HG03342 (cell line): Measurements from ENCODE around the gene CCDC8.
"Not testable (repeated sequence)": the region's sequence is repeated elsewhere in the genome, so short reads cannot be mapped to it uniquely, and the experiment has no call there.

ENCODE experiments used
- ATAC-seq: cut with Tn5 transposase; IDR thresholded peaks from one replicate; pipeline ENCODE4 v1.9.1; 2021; ENCODE audit warnings: mild to moderate bottlenecking, moderate library complexity; ENCODE audit not compliant: unreplicated experiment

CCDC8 gene

DNA sequence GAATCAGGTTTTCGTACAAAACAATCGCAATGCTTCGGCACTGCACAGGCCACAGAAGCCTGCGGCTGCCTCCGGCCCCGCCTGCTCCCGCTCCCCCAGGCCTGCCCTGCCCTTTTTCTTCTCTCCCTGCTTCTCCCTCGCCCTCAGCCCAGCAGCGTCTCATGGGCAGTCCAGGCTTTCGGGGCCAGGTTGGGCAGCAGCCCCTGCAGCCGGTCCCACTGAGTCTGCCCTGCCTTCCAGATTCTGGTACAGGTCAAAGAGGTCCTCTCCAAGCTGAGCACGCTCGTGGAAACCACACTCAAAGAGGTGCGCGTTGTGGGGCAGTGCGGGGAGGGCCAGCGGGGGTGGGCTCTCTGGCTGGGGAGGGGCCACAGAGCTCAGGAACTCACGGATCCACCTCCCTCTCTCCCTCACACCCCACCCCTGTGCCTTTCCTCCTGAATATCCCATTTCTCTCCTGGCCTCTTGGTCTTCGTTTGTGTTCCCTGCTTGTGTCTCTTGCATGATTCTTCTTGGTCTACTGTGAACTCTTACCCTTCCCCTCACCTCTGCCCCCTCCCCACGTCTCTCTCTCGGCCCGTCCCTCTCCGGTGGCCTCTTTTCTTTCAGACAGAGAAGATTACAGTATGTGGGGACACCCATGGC is 30.1 kb downstream of the CCDC8 start:
- ATAC-seq = no peak

DNA sequence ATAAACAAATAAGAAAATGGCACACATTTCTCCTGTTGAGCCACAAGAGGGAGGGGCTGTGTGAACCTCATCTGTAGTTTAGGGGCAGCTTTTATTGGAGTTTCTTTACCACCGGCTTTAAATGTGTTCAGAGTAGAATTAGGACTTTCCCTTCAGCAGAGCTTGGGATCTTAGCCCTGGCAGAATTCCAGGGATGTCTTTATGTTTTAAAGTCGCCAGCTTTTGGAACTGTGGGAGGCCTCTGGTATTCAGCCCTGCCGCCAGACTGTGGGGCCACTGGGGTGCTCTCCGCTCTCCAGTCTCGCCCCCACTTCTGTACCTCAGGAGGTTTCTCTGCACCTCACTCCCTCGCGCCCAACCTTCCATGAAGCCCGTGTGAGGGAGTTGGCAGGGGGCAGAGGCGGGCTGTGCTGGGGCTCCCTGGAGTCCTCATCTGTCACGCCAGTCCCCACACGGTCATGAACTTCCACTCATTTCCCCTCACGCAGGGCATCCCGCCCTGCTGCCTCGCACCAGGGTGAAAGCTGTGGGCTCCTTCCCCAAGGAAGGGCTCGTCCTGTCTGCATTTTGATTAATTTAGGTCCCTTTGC is 31.5 kb downstream of the CCDC8 start:
- no peak for ATAC-seq

DNA sequence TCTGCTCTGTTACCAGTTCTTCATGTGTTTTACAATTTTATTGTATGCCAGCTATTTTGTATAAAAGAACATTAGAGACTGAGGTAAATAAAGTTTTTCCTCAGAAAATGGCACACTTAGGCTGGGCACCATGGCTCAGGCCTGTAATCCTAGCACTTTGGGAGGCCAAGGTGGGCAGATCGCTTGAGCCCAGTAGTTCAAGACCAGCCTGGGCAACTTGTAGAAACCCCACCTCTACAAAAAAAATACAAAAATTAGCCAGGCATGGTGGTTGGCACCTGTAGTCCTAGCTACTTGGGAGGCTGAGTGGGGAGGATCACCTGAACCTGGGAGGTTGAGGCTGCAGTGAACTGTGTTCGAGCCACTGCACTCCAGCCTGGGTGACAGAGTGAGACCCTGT is 32.0 kb downstream of the CCDC8 start:
- no peak for ATAC-seq

DNA sequence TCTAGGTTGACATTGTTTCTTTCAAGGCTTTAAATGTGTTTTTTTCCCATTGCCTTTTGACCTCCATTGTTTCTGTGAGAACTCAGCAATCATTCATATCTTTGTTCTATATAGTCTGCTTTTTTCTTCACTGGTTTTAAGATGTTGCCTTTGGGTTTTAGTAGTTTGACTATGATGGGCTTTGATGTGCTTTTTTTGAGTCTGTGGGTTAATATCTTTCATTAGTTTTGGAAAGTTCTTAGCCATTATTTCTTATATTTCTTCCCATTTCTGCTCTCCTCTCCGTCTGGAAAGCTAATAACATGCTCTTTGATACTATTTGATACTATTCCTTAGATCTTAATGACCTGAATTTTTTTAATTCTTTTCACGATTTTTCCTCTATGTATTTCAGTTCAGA is 32.7 kb downstream of the CCDC8 start:
- no peak for ATAC-seq

DNA sequence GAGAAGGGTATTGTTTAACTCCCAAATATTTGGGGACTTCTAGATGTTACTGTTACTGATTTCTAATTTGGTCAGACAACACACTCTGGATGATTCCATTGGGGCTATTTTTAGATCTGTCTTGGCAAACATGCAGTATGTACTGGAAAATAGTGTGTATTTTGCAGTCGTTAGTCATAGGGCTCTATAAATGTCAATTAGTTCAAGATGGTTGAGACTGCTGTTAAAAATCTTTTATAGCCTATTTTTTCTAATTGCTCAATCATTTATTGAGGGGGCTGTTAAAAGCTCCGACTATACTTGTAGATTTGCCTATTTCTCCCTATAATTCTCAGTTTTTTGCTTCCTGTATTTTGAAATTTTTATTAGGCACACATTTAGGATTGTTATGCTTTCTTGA is 35.1 kb downstream of the CCDC8 start:
- no peak for ATAC-seq

DNA sequence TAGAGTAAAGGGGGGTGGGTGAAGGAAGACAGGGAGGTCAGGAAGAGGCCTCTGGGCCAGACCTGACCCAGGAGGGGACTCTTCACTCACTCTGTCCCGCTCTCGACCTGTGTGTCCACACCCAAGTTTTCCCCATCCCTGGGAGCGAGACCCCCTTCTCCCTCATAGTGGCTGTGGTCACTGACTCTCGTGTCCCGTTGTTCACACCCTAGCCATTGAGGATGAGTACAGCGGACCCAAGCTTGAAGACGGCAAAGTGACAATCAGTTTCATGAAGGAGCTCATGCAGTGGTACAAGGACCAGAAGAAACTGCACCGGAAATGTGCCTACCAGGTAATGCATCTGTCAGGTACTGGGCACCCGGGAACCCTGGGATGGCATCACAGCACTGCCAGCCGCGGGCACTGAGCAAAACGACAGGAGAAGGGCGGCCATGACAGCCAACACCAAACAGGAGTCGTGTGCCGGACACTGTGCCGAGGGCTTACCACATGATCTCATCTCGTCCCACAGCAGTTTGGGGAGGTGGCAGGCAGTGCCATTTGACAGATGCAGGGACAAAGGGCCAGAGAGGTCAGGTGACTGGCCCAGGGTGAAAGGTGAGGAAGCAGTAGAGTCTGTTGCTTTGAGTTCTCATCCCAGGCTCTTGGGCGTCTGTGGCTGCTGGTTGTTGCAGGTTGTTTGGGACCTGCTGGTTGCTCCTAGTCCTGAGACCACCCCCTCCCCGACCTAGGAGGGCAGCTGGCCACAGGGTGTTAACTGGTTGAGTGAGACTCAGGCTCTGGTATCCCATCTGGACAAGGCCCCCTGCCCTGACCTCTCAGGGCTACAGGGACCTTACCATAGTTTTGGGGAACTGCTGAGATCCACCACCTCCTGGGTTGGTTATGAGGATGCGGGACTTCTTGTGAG is 36.9 kb downstream of the CCDC8 start:
- ATAC-seq = no peak

DNA sequence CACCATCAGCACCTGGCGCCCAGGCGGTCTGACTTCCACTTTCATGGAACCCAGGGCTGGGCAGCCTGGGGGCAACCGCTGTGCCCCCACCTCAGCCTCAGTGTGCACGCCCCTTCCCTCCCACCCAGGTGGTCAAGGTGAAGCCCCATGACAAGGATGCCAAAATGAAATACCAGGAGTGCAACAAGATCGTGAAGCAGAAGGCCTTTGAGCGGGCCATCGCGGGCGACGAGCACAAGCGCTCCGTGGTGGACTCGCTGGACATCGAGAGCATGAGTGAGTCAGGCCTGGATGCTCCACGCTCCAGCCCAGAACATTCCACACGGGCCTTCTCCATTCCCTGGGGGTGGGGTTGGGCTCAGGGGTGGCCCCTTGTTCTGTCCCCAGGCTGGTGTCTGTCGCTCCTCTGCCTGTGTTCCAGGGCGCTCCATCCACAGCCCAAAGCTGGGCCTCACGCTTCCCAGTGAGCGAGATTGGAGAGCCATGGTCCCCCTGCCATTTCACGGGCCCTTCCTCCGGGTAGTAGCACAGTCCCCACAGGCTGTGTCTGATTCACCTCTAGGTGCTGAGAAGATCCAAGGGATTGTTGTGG is 37.8 kb downstream of the CCDC8 start:
- ATAC-seq = not testable (repeated sequence)

DNA sequence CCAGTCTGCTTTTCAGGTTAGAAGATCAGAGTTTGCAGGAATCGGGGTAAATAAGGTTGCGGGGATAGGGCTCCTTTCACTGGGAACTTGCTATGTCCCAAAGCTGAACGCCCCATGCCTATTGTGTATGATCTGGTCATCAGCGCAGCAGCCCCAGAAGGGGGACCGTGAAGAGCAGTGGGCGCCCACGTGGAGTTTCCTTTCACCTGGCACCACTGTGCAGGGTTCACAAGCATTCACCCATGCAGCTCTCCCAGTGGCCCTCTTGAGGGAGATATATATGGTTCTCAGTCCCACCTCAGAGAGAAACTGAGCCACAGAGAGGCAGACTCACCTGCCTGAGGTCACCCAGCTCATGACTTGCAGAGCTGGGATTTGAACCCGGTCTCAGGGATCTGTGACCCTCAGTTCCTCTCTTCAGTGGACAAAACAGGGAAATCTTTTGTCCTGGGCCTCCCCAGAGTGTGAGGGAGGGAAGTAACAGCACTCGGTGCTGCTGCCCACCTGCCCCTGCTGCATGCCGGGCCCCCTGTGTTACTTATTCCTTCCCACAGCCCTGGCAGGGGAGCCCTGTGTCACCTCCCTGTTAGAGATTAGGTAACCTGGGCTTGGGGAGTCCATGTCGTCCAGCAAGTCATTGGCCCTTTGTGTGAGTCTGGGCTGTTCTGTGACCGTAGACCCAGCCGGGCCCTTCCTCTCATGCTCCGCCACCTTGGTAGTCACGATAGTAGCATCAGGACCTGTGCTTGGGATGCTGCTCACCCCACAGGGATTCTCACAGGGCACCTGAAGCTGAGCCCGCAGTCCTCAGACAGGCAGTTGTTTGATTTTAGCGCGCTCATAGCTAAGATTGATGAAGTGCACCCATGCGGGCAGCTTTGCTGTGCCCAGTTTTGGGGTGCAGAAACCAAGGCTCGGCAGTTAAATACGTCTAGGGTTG is 38.6 kb downstream of the CCDC8 start:
- no peak for ATAC-seq

DNA sequence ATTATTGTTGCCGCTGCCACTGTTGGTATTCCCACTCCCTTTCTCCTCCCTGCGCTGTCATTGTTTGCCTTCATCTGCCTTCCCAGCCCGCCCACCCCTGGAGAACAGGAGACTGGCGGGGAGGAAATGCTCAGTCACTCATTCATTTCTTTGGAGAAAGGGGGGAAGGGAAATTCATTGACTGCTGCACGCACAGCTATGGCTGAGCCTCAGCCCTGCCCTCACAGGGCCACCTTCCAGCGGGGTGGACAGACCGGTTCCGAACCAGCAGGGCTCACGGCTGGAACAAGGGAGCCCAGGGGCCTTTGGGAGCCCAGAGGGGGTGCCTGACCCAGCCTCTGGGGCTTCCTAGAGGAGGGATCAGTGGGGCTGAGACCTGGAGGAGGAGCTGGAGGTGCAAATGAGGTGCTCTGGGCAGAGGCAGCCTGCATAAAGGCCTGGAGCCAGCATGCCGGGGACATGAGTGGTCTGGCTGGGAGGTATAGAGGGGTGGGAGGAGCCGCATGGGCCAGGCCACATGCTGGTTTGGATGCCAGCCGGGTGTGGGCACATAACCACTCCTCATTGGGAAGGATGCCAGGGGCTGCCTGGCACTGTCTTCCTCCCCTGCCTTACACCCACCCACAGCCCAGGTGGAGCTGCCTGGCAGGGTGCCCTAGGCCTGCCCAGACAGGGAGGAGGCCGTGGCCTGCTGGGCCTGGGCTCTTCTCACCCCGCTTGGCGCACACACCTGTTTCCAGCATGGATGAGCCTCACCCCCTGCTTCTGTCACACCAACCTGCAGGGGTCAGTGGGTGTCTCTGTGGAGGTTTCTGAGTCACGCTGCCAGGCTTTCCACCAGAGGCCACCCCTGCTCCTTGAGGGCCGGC is 39.6 kb downstream of the CCDC8 start:
- ATAC-seq = no peak

DNA sequence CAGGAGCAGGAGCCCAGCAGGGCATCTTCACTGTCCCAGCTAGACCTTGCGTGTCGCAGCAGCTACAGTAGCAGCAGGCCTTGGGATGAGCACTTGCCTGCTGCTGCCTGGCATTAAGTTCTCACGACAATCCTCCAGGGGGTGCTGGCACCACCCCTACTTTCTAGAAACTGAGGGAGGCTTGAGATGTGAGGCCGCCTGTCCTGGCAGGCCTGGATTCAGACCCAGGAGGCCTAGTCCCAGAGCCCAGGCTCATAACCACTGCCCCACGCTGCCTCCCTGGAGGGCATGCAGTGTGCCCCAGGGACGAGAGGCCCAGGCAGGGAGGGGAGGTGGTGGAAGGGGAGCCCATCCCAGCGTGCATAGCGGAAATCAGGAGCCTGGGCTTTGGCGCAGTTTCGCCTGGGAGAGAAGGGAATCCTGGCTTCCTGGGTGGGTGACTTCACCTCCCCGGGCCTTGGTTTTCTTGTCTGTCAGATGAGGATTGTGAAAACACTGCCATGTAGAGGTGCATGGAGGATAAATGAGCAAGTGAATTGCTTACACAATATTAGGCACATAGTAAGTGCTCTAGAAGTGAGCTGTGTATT is 40.4 kb downstream of the CCDC8 start:
- ATAC-seq = no peak

DNA sequence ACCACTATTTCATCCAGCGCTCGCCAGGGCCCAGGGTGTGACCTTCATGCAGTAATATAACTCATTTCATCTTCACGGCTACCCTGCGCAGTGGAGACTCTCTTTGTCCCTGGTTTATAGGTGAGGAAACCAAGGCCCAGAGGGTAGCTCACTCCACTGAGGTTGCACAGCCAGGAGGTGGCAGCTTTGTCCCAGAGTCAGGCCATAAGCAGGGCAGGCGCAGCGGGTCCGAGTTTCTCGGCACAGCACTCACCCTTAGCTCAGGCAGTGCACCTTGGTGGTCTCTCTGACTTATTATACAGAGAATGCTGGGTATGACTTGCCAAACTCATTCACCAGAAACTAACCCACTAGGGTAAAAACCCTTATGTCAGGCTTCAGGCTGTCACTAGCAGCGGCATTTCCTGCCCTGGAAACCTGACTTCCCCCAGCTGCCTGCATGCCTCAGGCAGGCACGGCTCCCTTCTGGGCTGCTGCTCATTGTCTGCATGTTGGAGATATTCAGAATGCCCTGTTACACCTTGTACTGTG is 41.9 kb downstream of the CCDC8 start:
- no peak for ATAC-seq

DNA sequence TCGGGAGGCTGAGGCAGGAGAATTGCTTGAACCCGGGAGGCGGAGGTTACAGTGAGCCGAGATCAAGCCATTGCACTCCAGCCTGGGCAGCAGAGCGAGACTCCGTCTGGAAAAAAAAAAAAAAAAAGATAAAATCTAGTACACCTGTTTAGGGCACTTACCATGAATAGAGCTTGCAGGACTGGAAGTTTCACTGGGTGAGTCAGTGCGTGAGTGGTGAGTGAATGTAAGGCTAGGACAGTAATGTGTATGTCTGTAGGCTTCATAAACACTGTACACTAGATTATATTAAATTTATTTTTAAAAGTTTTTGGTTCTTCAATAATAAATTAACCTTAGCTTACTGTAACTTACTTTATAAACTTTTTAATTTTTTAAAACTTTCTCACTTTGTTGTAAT is 43.5 kb downstream of the CCDC8 start:
- no peak for ATAC-seq

DNA sequence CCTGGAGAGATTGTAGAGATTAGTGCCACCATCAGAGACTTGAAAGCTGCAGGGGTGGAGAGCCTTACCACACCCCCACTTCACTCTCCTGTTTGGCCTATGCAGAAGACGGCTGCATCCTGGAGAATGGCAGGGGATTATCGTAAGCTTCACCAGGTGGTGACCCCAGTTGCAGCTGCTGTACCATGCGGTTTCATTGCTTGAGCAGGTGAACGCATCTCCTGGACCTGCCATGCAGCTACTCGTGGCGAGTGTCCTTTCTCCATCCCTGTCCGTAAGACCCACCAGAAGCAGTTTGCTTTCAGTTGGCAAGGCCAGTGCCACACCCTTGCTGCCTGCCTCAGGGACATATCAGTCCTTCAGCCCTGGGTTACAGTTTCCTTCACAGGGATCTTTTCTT is 45.2 kb downstream of the CCDC8 start:
- no peak for ATAC-seq

DNA sequence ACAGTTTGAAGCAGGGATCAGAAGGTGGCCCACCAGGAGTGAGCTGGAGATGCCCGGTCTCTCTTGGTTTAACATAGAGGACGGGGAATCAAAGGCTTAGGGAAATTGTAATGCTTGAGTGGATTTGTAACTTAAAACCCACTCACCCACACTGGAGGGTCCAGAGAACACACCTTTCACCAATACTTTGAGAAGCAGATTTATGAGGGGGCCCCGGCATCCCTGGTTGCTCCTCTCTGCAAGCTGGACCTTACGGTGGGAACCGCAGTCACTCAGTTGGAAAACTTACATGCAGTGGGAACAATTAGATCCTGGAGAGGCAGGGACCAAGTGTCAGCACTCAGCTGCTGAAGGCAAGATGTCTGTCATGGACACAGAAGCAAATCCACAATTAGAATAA is 45.9 kb downstream of the CCDC8 start:
- no peak for ATAC-seq

DNA sequence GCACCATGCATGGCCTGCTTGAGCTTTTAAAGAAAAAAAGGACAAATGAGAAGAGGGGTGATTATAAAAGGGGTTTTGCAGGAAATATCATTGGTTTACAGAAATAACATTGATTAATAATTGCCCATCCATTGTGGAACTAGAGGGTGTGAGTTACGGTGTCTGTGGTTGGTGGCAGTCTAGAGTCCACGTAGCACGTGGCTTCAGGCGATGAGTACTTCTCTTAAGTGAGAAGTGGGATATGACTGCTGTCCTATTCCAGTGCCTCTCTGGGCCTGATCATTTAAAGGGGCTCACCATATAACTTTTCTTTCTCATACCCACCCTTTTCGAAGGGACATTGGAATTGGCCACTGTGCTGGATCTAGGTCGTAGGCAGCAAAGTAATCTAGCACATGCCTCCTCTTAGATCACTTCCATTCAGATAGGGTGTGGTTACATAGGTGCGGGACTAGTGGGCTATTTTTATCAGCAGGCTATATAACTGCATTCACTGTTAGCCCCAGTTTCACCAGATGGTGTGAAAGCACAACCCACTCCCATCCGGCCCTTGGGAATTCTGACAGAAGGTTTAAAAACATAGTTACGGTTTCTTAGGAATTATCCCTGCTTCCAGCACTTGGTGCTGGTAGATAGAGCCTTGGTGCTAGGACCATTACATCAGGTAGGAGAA is 46.6 kb downstream of the CCDC8 start:
- ATAC-seq = no peak

DNA sequence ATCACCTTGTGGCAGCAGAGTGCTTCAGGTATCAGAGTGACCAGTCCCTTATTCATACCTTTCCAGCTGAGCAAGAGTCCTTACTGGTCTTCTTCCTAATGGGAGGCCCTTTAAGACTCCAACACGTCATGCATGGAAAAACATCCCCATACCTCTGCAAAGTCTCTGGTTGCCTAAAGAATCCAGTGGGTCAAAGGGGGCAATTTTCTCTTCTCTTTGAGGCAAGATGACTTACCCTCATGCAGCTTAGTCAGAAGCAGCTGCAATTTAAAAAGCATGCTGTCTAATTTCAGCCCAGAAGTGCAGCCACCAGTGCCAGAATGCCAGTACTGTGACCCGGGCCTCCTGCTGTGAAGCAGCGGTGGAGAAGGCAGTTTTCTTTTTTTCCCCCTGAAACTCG is 47.8 kb downstream of the CCDC8 start:
- no peak for ATAC-seq

DNA sequence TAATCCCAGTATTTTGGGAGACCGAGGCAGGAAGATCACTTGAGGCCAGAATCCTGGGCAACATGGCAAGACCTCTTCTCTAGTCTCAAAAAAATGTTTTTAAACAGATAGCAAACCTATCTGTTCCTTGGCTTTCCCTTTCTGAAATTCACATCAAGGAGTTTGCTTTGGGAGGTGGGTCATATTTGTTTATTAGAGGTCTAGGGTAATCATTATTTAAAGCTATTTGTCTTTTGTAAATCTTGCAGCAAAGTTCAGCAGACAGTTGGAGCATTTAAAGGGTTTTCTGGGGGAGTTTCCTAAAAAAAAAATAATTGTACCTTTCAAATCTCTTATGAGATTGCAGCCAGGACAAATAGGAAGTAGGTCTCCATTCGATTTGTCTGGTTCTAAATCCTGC is 49.0 kb downstream of the CCDC8 start:
- no peak for ATAC-seq

DNA sequence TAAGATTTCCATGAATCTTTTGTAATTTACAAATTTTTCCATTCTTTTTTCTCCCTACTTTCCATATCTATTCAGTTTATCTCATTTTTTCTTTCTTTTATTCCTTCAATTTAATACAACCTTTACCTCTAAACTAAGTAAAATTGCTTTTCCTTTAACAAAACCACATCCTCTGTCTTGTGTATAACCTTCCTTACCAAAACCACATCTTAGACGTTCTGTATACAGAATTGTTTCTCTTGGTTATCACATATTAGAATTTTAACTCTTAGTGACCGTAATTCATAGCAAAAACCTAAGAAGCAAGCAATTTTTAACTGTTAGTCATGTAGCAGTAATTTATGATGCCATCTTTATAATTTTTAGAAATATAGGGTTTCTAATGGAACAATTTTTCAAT is 51.4 kb downstream of the CCDC8 start:
- ATAC-seq = no peak
